Parathyroid adenoma (tissue), 2 donors: ENCODE measurements around the gene NCAPH2.

ENCODE experiments used
- H2AFZ ChIP-seq: fragments of 300-600 bp; sonication (generic); one replicate; pipeline ENCODE4 v1.7.0; 2017; ENCODE audit warnings: antibody characterized with exemption, mild to moderate bottlenecking
- H3K27ac ChIP-seq: fragments of 300-600 bp; sonication (generic); one replicate; pipeline ENCODE4 v1.7.0; 2017
- H3K27me3 ChIP-seq: fragments of 300-600 bp; sonication (generic); one replicate; pipeline ENCODE4 v1.7.0; 2017; ENCODE audit warnings: low read length; ENCODE audit not compliant: control insufficient read depth, insufficient read depth
- H3K36me3 ChIP-seq: fragments of 300-600 bp; sonication (generic); one replicate; pipeline ENCODE4 v1.7.0; 2017; ENCODE audit warnings: low read length; ENCODE audit not compliant: control insufficient read depth, insufficient read depth
- H3K4me1 ChIP-seq: fragments of 300-600 bp; sonication (generic); one replicate; pipeline ENCODE4 v1.7.0; 2017; ENCODE audit warnings: control low read depth
- H3K4me2 ChIP-seq: fragments of 300-600 bp; sonication (generic); one replicate; pipeline ENCODE4 v1.7.0; 2017; ENCODE audit warnings: low read length
- H3K4me3 ChIP-seq: fragments of 300-600 bp; sonication (generic); one replicate; pipeline ENCODE4 v1.7.0; 2017; ENCODE audit warnings: low read depth, low read length
- H3K79me2 ChIP-seq: fragments of 300-600 bp; sonication (generic); one replicate; pipeline ENCODE4 v1.7.0; 2017; ENCODE audit warnings: control low read depth
- H3K9ac ChIP-seq: fragments of 300-600 bp; sonication (generic); one replicate; pipeline ENCODE4 v1.7.0; 2017; ENCODE audit warnings: mild to moderate bottlenecking
- H3K9me3 ChIP-seq: fragments of 300-600 bp; sonication (generic); one replicate; pipeline ENCODE4 v1.7.0; 2017; ENCODE audit warnings: low read length; ENCODE audit not compliant: control insufficient read depth
- CTCF ChIP-seq: fragments of 300-600 bp; sonication (generic); IDR thresholded peaks from one replicate; pipeline ENCODE4 v1.7.0; 2017; ENCODE audit warnings: antibody characterized with exemption, mild to moderate bottlenecking
- donor health status: primary hyperparathyroidism.

The NCAPH2 gene

GRCh38 chr22:50523458-50523805 is 15.4 kb downstream of the NCAPH2 start:
- Histone ChIP-seq H3K27ac (no peak overlapping the region), H3K27me3 (no peaks in the 10 kb centered on the region), H2AFZ (no peak overlapping the region), H3K79me2 (no peaks in the 10 kb centered on the region), H3K9me3 (no peaks in the 10 kb centered on the region), H3K4me1 (peaks cover 4% of the 10 kb centered on the region), H3K4me3 (no peak overlapping the region), H3K4me2 (no peak overlapping the region), H3K36me3 (no peaks in the 10 kb centered on the region), H3K9ac (no peak overlapping the region)
- TF ChIP-seq CTCF: no peak

- Histone ChIP-seq H3K4me1 (peaks cover 4% of the 10 kb centered on the region), H3K27me3 (no peaks in the 10 kb centered on the region), H3K4me3 (no peak overlapping the region), H3K27ac (no peak overlapping the region), H2AFZ (no peak overlapping the region), H3K9me3 (no peaks in the 10 kb centered on the region), H3K79me2 (no peaks in the 10 kb centered on the region), H3K9ac (no peak overlapping the region), H3K4me2 (peak overlapping the region; percentile 95), H3K36me3 (no peaks in the 10 kb centered on the region)
- TF ChIP-seq CTCF: no peak
Measured at GRCh38 chr22:50523806-50524675, 16.0 kb downstream of the NCAPH2 start.

- Histone ChIP-seq H2AFZ (peak overlapping the region; percentile 74), H3K4me3 (peak overlapping the region; percentile 81), H3K4me1 (peaks cover 4% of the 10 kb centered on the region), H3K36me3 (no peaks in the 10 kb centered on the region), H3K4me2 (peak overlapping the region; percentile 95), H3K79me2 (no peaks in the 10 kb centered on the region), H3K9me3 (no peaks in the 10 kb centered on the region), H3K9ac (no peak overlapping the region), H3K27me3 (no peaks in the 10 kb centered on the region), H3K27ac (peak overlapping the region; percentile 95)
- TF ChIP-seq CTCF: no peak
Measured at GRCh38 chr22:50524676-50525103, 16.7 kb downstream of the NCAPH2 start.

GRCh38 chr22:50525104-50525857 is 17.3 kb downstream of the NCAPH2 start, which contains the start of gene SCO2:
Gene SCO2, minus strand, starts transcription at chr22:50525598. Its CDS starts 1,187 bp downstream, at chr22:50524411.
- peak within 1 kb of the TSS; percentile 81 for H3K4me3 ChIP-seq
- H3K9me3 ChIP-seq: no peaks in the 10 kb centered on the region
- H3K27ac ChIP-seq: peak within 1 kb of the TSS; percentile 95
- peak; percentile 26 for TF ChIP-seq CTCF
- H3K27me3 ChIP-seq: no peaks in the 10 kb centered on the region
- H3K36me3 ChIP-seq: no peaks in the 10 kb centered on the region
- peaks cover 4% of the 10 kb centered on the region for H3K4me1 ChIP-seq
- peak within 1 kb of the TSS; percentile 74 for H2AFZ ChIP-seq
- no peaks in the 10 kb centered on the region for H3K79me2 ChIP-seq
- H3K9ac ChIP-seq: no peak within 1 kb of the TSS
- peak within 1 kb of the TSS; percentile 95 for H3K4me2 ChIP-seq
